Measurements from ENCODE around the gene MDFI. TPM values are rescaled to one million over a fixed set of nuclear protein-coding genes. Genes with fewer than 3 reads are reported as not detected.

The MDFI gene
- total RNA-seq, 1 experiment from 2014 or later: 96.4 TPM

GRCh38 chr6:41685641-41686380 is 47.5 kb downstream of the MDFI start:
- Histone ChIP-seq H3K4me1 (ENCODE audit: insufficient read depth, low read length) (peaks cover 8% of the 10 kb centered on the region), H3K36me3 (ENCODE audit: low read depth, low read length) (no peaks in the 10 kb centered on the region), H3K9me3 (ENCODE audit: low read length) (no peaks in the 10 kb centered on the region), H3K79me2 (ENCODE audit: low read length) (no peaks in the 10 kb centered on the region), H3F3A (ENCODE audit: low read length, unreplicated experiment) (no peaks in the 10 kb centered on the region), H3K4me2 (ENCODE audit: low read length) (no peak overlapping the region), H2AFZ (ENCODE audit: low read length) (no peak overlapping the region), H3K9ac (ENCODE audit: low read length) (no peak overlapping the region), H4K20me1 (ENCODE audit: low read length) (no peaks in the 10 kb centered on the region), H3K27ac (ENCODE audit: low read length) (no peak overlapping the region), H3K4me3 (ENCODE audit: low read length) (no peak overlapping the region), H3K27me3 (ENCODE audit: low read length) (no peaks in the 10 kb centered on the region), H3K9me2 (replicated peaks; ENCODE audit: low read length) (no peaks in the 10 kb centered on the region)
- ATAC-seq (no peak), DNase-seq (no peak)
- intact Hi-C loops (cut with micrococcal nuclease): no loop called here
- CTCF ChIA-PET: no interaction called here
- POLR2A ChIA-PET (ENCODE audit: unreplicated experiment): no interaction called here
- BruUV-seq (replicated peaks): no TSS peak
- TF ChIP-seq CTCF (conservative IDR thresholded peaks at IDR 0.05; ENCODE audit: low read depth, low read length) (no peak), EZH2phosphoT487 (IDR thresholded peaks at IDR 0.05; ENCODE audit: borderline replicate concordance, low read length) (no peak), EZH2 (IDR thresholded peaks at IDR 0.05; ENCODE audit: low read length, unreplicated experiment) (no peak)

GRCh38 chr6:41687501-41688175 is 49.4 kb downstream of the MDFI start:
- no peaks in the 10 kb centered on the region for H3F3A ChIP-seq (ENCODE audit: low read length, unreplicated experiment)
- no peaks in the 10 kb centered on the region for H4K20me1 ChIP-seq (ENCODE audit: low read length)
- H3K27me3 ChIP-seq (ENCODE audit: low read length): no peaks in the 10 kb centered on the region
- H3K9me2 ChIP-seq (replicated peaks; ENCODE audit: low read length): no peaks in the 10 kb centered on the region
- ChIA-PET POLR2A (ENCODE audit: unreplicated experiment) (no interaction called here), CTCF (no interaction called here)
- peaks cover 8% of the 10 kb centered on the region for H3K4me1 ChIP-seq (ENCODE audit: insufficient read depth, low read length)
- intact Hi-C loops (cut with micrococcal nuclease): no loop called here
- H3K9ac ChIP-seq (ENCODE audit: low read length): no peak overlapping the region
- H3K4me2 ChIP-seq (ENCODE audit: low read length): no peak overlapping the region
- no peak overlapping the region for H3K4me3 ChIP-seq (ENCODE audit: low read length)
- no TSS peak for BruUV-seq (replicated peaks)
- no peak for ATAC-seq
- H3K27ac ChIP-seq (ENCODE audit: low read length): no peak overlapping the region
- no peaks in the 10 kb centered on the region for H3K9me3 ChIP-seq (ENCODE audit: low read length)
- no peak overlapping the region for H2AFZ ChIP-seq (ENCODE audit: low read length)
- H3K79me2 ChIP-seq (ENCODE audit: low read length): no peaks in the 10 kb centered on the region
- DNase-seq: no peak
- TF ChIP-seq EZH2phosphoT487 (IDR thresholded peaks at IDR 0.05; ENCODE audit: borderline replicate concordance, low read length) (no peak), CTCF (conservative IDR thresholded peaks at IDR 0.05; ENCODE audit: low read depth, low read length) (no peak), EZH2 (IDR thresholded peaks at IDR 0.05; ENCODE audit: low read length, unreplicated experiment) (no peak)
- no peaks in the 10 kb centered on the region for H3K36me3 ChIP-seq (ENCODE audit: low read depth, low read length)

Measured in PC-3 (cell line).